Kidney (tissue), 14 donors: ENCODE data around the gene RNU7-1. TPM values are rescaled to one million over a fixed set of nuclear protein-coding genes. Genes with fewer than 3 reads are reported as not detected.

Source experiments
- DNase-seq, 5 donors: peaks; one replicate each; pipeline ENCODE4 v3.0.0-alpha.2; 2013 to 2020
- FAIRE-seq: peaks from 2 replicates; lab custom pipeline; 2012; peaks lifted over from hg19 to GRCh38; lab: Jason Lieb, UNC
- H3K27ac ChIP-seq, 2 donors: one replicate each; pipeline ENCODE4 v1.7.0; 2013; ENCODE audit warnings: low read depth in 2 of 2, low read length in 2 of 2, inconsistent platforms in 1 of 2
- H3K27me3 ChIP-seq: one replicate; pipeline ENCODE4 v1.7.1; 2013; ENCODE audit warnings: low read length, inconsistent platforms; ENCODE audit not compliant: control insufficient read depth, insufficient read depth
- H3K36me3 ChIP-seq, 3 donors: one replicate each; pipeline versions ENCODE4 v1.7.0 to v1.7.1; 2013; ENCODE audit warnings: low read length in 3 of 3, control low read depth in 1 of 3, inconsistent platforms in 1 of 3; ENCODE audit not compliant: insufficient read depth in 3 of 3, control insufficient read depth in 2 of 3
- H3K4me1 ChIP-seq, 3 donors: one replicate each; pipeline versions ENCODE4 v1.7.0 to v1.7.1; 2013; ENCODE audit warnings: low read length in 3 of 3, inconsistent platforms in 1 of 3, low read depth in 1 of 3; ENCODE audit not compliant: control insufficient read depth in 2 of 3, insufficient read depth in 2 of 3
- H3K4me3 ChIP-seq, 3 donors: one replicate each; pipeline versions ENCODE4 v1.7.0 to v1.8.1; 2013; ENCODE audit warnings: low read length in 3 of 3, control low read depth in 1 of 3, inconsistent platforms in 1 of 3
- H3K9ac ChIP-seq, 3 donors: one replicate each; pipeline versions ENCODE4 v1.7.0 to v1.7.1; 2013; ENCODE audit warnings: low read length in 3 of 3, control low read depth in 1 of 3, inconsistent platforms in 1 of 3
- H3K9me3 ChIP-seq, 3 donors: one replicate each; pipeline versions ENCODE4 v1.7.0 to v1.7.1; 2013; ENCODE audit warnings: low read length in 3 of 3, control low read depth in 1 of 3, inconsistent platforms in 1 of 3; ENCODE audit not compliant: control insufficient read depth in 2 of 3, insufficient read depth in 1 of 3
- CTCF ChIP-seq: IDR thresholded peaks from 3 replicates; pipeline ENCODE4 v1.5.1; 2012; ENCODE audit warnings: mild to moderate bottlenecking, moderate library complexity, borderline replicate concordance; ENCODE audit not compliant: insufficient read depth; ENCODE audit errors: extremely low read depth
- intact Hi-C: fragments of 100-400 bp; cut with DNase I; formaldehyde crosslinking; loops from one replicate; pipeline ENCODE4 v1.11.1; 2022
- polyA plus RNA-seq: library from polyadenylated mRNA; stranded (reverse); fragments of 350-450 nt; fragmentation: Illumina TruSeq; extraction: RNeasy Lipid Tissue Mini Kit (QIAGEN cat#74804); gene quantifications from one replicate; pipeline ENCODE4 v1.2.3, GENCODE V29; 2014; ENCODE audit warnings: low read depth, low replicate concordance; ENCODE audit not compliant: insufficient read depth
- total RNA-seq: library from RNA; stranded (reverse); fragmentation: NEBNext Ultra II Directional; extraction: Animal tissue kit (Norgen Biotek cat#: 25700); gene quantifications from one replicate; pipeline ENCODE4 v1.2.1, GENCODE V29; 2021
- donor health status: control.
- donor health status: control.
- donor health status: control.
- donor health status: control.
- donor health status: control.
- donor health status: DM: yes; HTN: yes; CAD: no.
- donor health status: Normal renal cell carcinoma (clear cell type).

RNU7-1 gene
- total and polyA plus RNA-seq, 2 donors from 2014 or later = not detected

DNA sequence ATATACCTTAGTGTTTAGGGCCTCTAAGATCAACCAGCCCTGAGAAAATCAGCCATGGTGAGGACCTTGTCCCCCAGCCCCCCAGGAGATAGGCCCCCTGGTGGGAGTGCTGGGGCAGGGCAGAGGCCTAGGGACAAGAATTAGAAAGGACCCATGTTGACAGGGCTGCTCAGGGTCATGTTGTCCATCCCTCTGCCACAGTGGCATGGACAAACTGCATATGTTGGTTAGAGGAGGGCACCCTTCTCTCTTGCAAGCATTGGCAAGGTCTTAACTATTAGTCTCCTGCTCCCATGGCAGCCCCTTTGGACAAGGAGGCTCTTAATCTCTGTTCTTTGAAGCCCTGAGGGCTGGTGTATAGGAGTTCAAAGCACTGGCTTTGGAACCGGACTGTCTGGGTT, 6.8 kb downstream of the RNU7-1 start:
- H3K36me3 ChIP-seq = no peaks in the 10 kb centered on the region
- TF ChIP-seq CTCF = no peak
- DNase-seq = peak in 1 of 5 donors; percentile 27
- no peak overlapping the region for H3K4me3 ChIP-seq
- H3K9me3 ChIP-seq = no peaks in the 10 kb centered on the region
- no peak for FAIRE-seq
- H3K27ac ChIP-seq = no peak overlapping the region
- H3K9ac ChIP-seq = no peak overlapping the region
- H3K27me3 ChIP-seq = no peaks in the 10 kb centered on the region
- intact Hi-C loops = no loop called here
- H3K4me1 ChIP-seq = peaks cover 0 to 16% (median 11%) of the 10 kb centered on the region in 3 donors

- H3K9me3 ChIP-seq = no peaks in the 10 kb centered on the region
Observed at GRCh38 chr12:6950811-6951540, 7.4 kb downstream of the RNU7-1 start, which contains the start of gene PTPN6. PTPN6 (plus strand) TSS chr12:6951356; CDS start chr12:6951513, 157 bp downstream.

GRCh38 chr12:6951551-6952120, 8.0 kb downstream of the RNU7-1 start:
- H3K4me3 ChIP-seq = no peak overlapping the region
- no peak overlapping the region for H3K9ac ChIP-seq
- no peaks in the 10 kb centered on the region for H3K27me3 ChIP-seq
- H3K27ac ChIP-seq = peak overlapping the region in 1 of 2 donors; percentile 33
- peak in 1 of 5 donors; percentile 73 for DNase-seq
- H3K36me3 ChIP-seq = no peaks in the 10 kb centered on the region
- FAIRE-seq = no peak
- no peak for TF ChIP-seq CTCF
- H3K4me1 ChIP-seq = peaks cover 0 to 8% (median 4%) of the 10 kb centered on the region in 3 donors
- intact Hi-C loops = no loop called here
- no peaks in the 10 kb centered on the region for H3K9me3 ChIP-seq

More at GRCh38 chr12:6950811-6951540, 7.4 kb downstream of the RNU7-1 start, which contains the start of gene PTPN6:
- DNase-seq (peak in 1 of 5 donors; percentile 86), FAIRE-seq (no peak)
- Histone ChIP-seq H3K4me1 (peaks cover 0 to 11% (median 6%) of the 10 kb centered on the region in 3 donors), H3K27me3 (no peaks in the 10 kb centered on the region), H3K4me3 (no peak within 1 kb of the TSS), H3K27ac (peak within 1 kb of the TSS in 1 of 2 donors; percentile 33), H3K9ac (no peak within 1 kb of the TSS), H3K36me3 (no peaks in the 10 kb centered on the region)
- TF ChIP-seq CTCF = no peak
- intact Hi-C loops = no loop called here
